ENCODE data around the gene FXYD6.

FXYD6 gene

GRCh38 chr11:117834068-117834810 is 42.2 kb downstream of the FXYD6 start:
- H3K4me3 ChIP-seq (ENCODE audit: low read length), result no peak overlapping the region
- no peak for TF ChIP-seq ZNF274 (IDR thresholded peaks at IDR 0.05; ENCODE audit: low read depth, low read length)

GRCh38 chr11:117833401-117833891 is 43.0 kb downstream of the FXYD6 start:
- TF ChIP-seq ZNF274 (IDR thresholded peaks at IDR 0.05; ENCODE audit: low read depth, low read length), result no peak

GRCh38 chr11:117832511-117832910 is 43.9 kb downstream of the FXYD6 start:
- H3K4me3 ChIP-seq (ENCODE audit: low read length), result no peak overlapping the region
- no peak for TF ChIP-seq ZNF274 (IDR thresholded peaks at IDR 0.05; ENCODE audit: low read depth, low read length)

More at GRCh38 chr11:117833401-117833891, 43.0 kb downstream of the FXYD6 start:
- no peak overlapping the region for H3K4me3 ChIP-seq (ENCODE audit: low read length)

- TF ChIP-seq ZNF274 (IDR thresholded peaks at IDR 0.05; ENCODE audit: low read depth, low read length), result no peak
- H3K4me3 ChIP-seq (ENCODE audit: low read length), result no peak overlapping the region
Observed at GRCh38 chr11:117831661-117832415, 44.6 kb downstream of the FXYD6 start.

GRCh38 chr11:117830674-117831351 is 45.6 kb downstream of the FXYD6 start:
- no peak overlapping the region for H3K4me3 ChIP-seq (ENCODE audit: low read length)
- TF ChIP-seq ZNF274 (IDR thresholded peaks at IDR 0.05; ENCODE audit: low read depth, low read length), result no peak

- no peak for TF ChIP-seq ZNF274 (IDR thresholded peaks at IDR 0.05; ENCODE audit: low read depth, low read length)
- no peak overlapping the region for H3K4me3 ChIP-seq (ENCODE audit: low read length)
Observed at GRCh38 chr11:117830072-117830471, 46.4 kb downstream of the FXYD6 start.

GRCh38 chr11:117829369-117829725 is 47.1 kb downstream of the FXYD6 start:
- H3K4me3 ChIP-seq (ENCODE audit: low read length), result no peak overlapping the region
- TF ChIP-seq ZNF274 (IDR thresholded peaks at IDR 0.05; ENCODE audit: low read depth, low read length), result no peak

GRCh38 chr11:117828611-117829368 is 47.7 kb downstream of the FXYD6 start:
- TF ChIP-seq ZNF274 (IDR thresholded peaks at IDR 0.05; ENCODE audit: low read depth, low read length), result no peak
- no peak overlapping the region for H3K4me3 ChIP-seq (ENCODE audit: low read length)

- H3K4me3 ChIP-seq (ENCODE audit: low read length), result no peak overlapping the region
- TF ChIP-seq ZNF274 (IDR thresholded peaks at IDR 0.05; ENCODE audit: low read depth, low read length), result no peak
Observed at GRCh38 chr11:117827521-117828511, 48.6 kb downstream of the FXYD6 start.

GRCh38 chr11:117826832-117827231 is 49.6 kb downstream of the FXYD6 start:
- no peak for TF ChIP-seq ZNF274 (IDR thresholded peaks at IDR 0.05; ENCODE audit: low read depth, low read length)
- H3K4me3 ChIP-seq (ENCODE audit: low read length), result no peak overlapping the region

GRCh38 chr11:117826190-117826570 is 50.3 kb downstream of the FXYD6 start:
- no peak overlapping the region for H3K4me3 ChIP-seq (ENCODE audit: low read length)
- TF ChIP-seq ZNF274 (IDR thresholded peaks at IDR 0.05; ENCODE audit: low read depth, low read length), result no peak

GRCh38 chr11:117825538-117826189 is 50.8 kb downstream of the FXYD6 start:
- no peak overlapping the region for H3K4me3 ChIP-seq (ENCODE audit: low read length)
- TF ChIP-seq ZNF274 (IDR thresholded peaks at IDR 0.05; ENCODE audit: low read depth, low read length), result no peak

All from GM08714 (cell line).